Measurements from ENCODE around the gene TBC1D22A. TPM values are rescaled to one million over a fixed set of nuclear protein-coding genes. Genes with fewer than 3 reads are reported as not detected.

The TBC1D22A gene
- total RNA-seq, 1 donor from 2014 or later, result 87.8 TPM

DNA sequence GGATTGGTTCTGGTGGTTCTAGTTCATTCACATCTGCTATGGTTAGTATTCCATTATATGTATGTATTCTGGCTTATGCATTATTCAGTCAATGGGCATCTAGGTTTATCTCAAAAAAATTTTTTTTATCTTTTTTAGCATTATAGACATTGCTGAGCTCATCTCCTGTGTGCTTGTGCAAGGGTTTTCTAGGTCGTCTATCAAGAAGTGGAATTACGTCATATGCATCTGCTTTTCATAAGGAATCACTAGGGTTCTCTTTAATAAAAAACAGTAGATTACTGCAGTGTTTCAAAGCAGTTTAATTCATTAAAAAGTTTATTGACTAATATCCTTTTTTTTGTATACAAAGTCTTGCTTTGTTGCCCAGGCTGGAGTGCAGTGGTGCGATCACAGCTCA, 21.3 kb downstream of the TBC1D22A start:
- H3K36me3 ChIP-seq, result peaks cover 0 to 3% of the 10 kb centered on the region in 2 donors
- H3K9me3 ChIP-seq, result no peaks in the 10 kb centered on the region
- DNase-seq (ENCODE audit: low spot score in 2 of 2), result no peak
- no peak overlapping the region for H3K4me3 ChIP-seq
- no peak for TF ChIP-seq CTCF (IDR thresholded peaks at IDR 0.05)
- intact Hi-C loops (cut with DNase I), result no loop called here
- no peak overlapping the region for H3K27ac ChIP-seq
- H3K27me3 ChIP-seq, result no peaks in the 10 kb centered on the region
- no peaks in the 10 kb centered on the region for H3K4me1 ChIP-seq

DNA sequence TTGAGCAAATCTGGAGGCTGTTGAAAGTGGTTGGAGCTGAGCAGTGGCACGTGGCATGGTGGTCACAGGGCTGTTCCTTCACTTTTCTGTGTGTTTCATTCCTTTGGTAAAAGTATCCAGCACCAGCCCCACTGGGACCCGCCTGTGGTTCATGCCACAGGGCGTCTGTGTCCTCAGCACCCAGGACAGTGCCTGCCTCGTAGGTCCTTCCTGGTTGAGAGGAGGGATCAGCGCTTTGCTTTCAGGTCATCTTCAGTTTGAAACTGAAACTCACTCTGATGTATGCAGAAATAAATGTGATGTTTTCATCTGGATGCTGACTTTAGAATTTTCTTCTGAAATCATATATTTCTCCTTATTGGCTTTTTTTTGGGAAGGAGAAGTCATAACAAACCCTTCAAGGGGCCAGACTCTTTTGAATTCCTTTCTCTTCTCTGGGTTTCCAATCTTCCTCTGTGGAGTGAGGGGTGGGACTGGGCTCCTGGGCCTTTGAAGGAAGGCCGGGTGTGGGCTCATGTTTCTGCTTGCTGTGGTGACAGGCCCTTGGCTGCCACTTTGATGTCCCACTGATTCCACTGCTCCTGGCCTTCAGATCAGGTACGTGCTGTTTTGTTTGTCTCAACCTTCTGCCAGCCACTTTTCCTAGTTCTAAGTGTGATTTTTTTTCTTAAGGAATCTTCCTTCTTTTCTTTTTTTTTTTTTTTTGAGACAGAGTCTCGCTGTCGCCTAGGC, 26.2 kb downstream of the TBC1D22A start:
- H3K36me3 ChIP-seq, result peaks cover 8 to 11% of the 10 kb centered on the region in 2 donors
- DNase-seq (ENCODE audit: low spot score in 2 of 2), result no peak
- peaks cover 2 to 6% of the 10 kb centered on the region in 2 donors for H3K4me1 ChIP-seq
- H3K27ac ChIP-seq, result no peak overlapping the region
- TF ChIP-seq CTCF (IDR thresholded peaks at IDR 0.05), result no peak
- H3K9me3 ChIP-seq, result no peaks in the 10 kb centered on the region
- intact Hi-C loops (cut with DNase I), result no loop called here
- no peaks in the 10 kb centered on the region for H3K27me3 ChIP-seq
- no peak overlapping the region for H3K4me3 ChIP-seq

- peaks cover 19 to 22% of the 10 kb centered on the region in 2 donors for H3K36me3 ChIP-seq
- no peaks in the 10 kb centered on the region for H3K9me3 ChIP-seq
- no peak for DNase-seq (ENCODE audit: low spot score in 2 of 2)
- H3K27ac ChIP-seq, result no peak overlapping the region
- intact Hi-C loops (cut with DNase I), result no loop called here
- H3K27me3 ChIP-seq, result no peaks in the 10 kb centered on the region
- peaks cover 2 to 6% of the 10 kb centered on the region in 2 donors for H3K4me1 ChIP-seq
- no peak for TF ChIP-seq CTCF (IDR thresholded peaks at IDR 0.05)
- no peak overlapping the region for H3K4me3 ChIP-seq
Observed at GRCh38 chr22:46789992-46790391, 27.5 kb downstream of the TBC1D22A start.

DNA sequence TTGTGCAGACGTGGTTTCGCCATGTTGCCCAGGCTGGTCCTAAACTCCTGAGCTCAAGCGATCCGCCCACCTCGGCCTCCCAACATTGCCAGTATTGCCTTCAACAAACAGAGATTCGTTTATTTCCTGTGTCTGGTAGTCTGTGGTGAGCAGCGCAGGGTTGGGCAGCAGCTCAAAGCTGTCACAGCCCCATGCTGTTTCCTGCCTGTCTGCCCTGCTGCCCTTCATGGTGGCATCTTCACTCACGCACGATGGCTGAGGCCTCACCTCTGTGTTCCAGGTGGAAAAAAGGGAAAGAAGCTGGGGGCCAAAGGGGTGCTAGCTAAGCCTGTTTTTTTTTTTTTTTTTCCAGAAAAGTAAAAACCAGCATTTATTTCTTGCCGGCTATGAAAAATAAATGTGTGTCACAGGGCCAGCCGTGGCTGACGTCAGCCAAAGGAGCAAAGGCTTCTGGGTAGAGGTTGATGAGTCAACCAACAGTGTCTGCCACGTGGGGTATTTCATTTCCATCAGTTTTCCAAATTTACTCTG, 28.8 kb downstream of the TBC1D22A start:
- Histone ChIP-seq H3K36me3 (peaks cover 19 to 26% of the 10 kb centered on the region in 2 donors), H3K4me3 (no peak overlapping the region), H3K27ac (peak overlapping the region; percentile 72), H3K9me3 (no peaks in the 10 kb centered on the region), H3K4me1 (peaks cover 2 to 6% of the 10 kb centered on the region in 2 donors), H3K27me3 (no peaks in the 10 kb centered on the region)
- intact Hi-C loops (cut with DNase I), result no loop called here
- DNase-seq (ENCODE audit: low spot score in 2 of 2), result peak in 1 of 2 donors; percentile 79
- TF ChIP-seq CTCF (IDR thresholded peaks at IDR 0.05), result no peak

DNA sequence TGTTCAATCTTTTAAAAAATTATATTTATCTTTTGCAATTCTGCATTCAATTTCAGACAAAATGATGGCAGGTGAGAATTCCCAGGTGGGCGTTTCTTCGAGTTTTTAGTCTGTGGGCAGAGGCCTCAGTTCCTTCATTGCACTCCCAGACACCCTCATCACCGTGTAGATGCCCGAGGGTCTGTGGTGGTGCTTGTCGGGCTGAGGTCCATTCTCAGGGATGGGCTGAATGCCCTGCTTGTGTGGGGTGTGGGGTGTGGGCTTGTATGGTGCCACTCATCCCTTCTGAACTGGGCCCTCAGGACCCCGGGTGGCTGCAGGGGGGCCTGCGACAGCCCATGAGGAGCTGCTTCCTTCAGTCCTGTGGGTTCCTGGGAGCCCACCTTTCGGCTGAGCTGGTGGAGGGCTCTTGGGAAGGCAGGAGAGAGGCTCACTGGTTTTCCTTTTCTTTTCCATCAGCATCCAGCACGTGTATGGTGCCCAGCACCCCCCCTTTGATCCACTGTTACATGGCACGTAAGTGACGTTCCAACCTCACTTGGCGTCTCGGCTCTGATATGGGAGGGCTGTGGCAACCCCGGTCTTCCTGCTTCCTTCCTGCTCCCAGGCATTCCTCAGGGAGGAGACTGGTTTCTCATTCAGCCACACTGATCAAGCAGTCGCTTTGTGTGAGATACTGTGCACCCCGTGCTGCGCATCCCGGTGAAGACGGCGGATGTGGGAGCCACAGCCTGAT, 29.8 kb downstream of the TBC1D22A start:
- H3K36me3 ChIP-seq, result peaks cover 26% of the 10 kb centered on the region in 2 donors
- no peak for DNase-seq (ENCODE audit: low spot score in 2 of 2)
- intact Hi-C loops (cut with DNase I), result no loop called here

More for the DNA sequence above, 29.8 kb downstream of the TBC1D22A start:
- peak overlapping the region; percentile 72 for H3K27ac ChIP-seq
- H3K4me1 ChIP-seq, result peaks cover 2 to 6% of the 10 kb centered on the region in 2 donors
- H3K9me3 ChIP-seq, result no peaks in the 10 kb centered on the region
- H3K4me3 ChIP-seq, result no peak overlapping the region
- H3K27me3 ChIP-seq, result no peaks in the 10 kb centered on the region
- no peak for TF ChIP-seq CTCF (IDR thresholded peaks at IDR 0.05)

All from ascending aorta (tissue), 2 donors.